Endodermal cell (in vitro differentiated cells): ENCODE measurements around the gene STARD4. TPM values are rescaled to one million over a fixed set of nuclear protein-coding genes. Genes with fewer than 3 reads are reported as not detected.
A peak's percentile ranks its signal among the peaks of the same experiment; 100 is the strongest.

Experiments
- DNase-seq: peaks from one replicate; pipeline ENCODE4 v3.0.0-alpha.2; 2017
- H3K27ac ChIP-seq: 2 replicates; pipeline ENCODE4 v1.5.1; 2013; ENCODE audit warnings: mild to moderate bottlenecking, low read depth, low read length, moderate library complexity
- H3K27me3 ChIP-seq: 2 replicates; pipeline ENCODE4 v1.6.1; 2013; ENCODE audit warnings: mild to moderate bottlenecking, low read length, moderate library complexity; ENCODE audit not compliant: insufficient read depth, control insufficient read depth, poor library complexity, severe bottlenecking
- H3K36me3 ChIP-seq: 2 replicates; pipeline ENCODE4 v1.7.0; 2013; ENCODE audit warnings: mild to moderate bottlenecking, low read length, moderate library complexity; ENCODE audit not compliant: control insufficient read depth, insufficient read depth
- H3K4me1 ChIP-seq: one replicate; pipeline ENCODE4 v1.7.0; 2013; ENCODE audit warnings: low read length; ENCODE audit not compliant: control insufficient read depth, insufficient read depth
- H3K4me3 ChIP-seq: 2 replicates; pipeline ENCODE4 v1.5.1; 2013; ENCODE audit warnings: mild to moderate bottlenecking, low read length, moderate library complexity
- H3K9ac ChIP-seq: 2 replicates; pipeline ENCODE4 v1.6.1; 2013; ENCODE audit warnings: mild to moderate bottlenecking, low read length, moderate library complexity; ENCODE audit not compliant: poor library complexity, severe bottlenecking; ENCODE audit errors: extremely low read depth
- H3K9me3 ChIP-seq: 2 replicates; pipeline ENCODE4 v1.6.1; 2013; ENCODE audit warnings: mild to moderate bottlenecking, low read length, moderate library complexity; ENCODE audit not compliant: control insufficient read depth
- H3K27ac Mint-ChIP-seq: 2 replicates; pipeline ENCODE4 v1.8.0; 2020; ENCODE audit warnings: mixed read lengths
- H3K27me3 Mint-ChIP-seq: 2 replicates; pipeline ENCODE4 v1.8.0; 2021; ENCODE audit warnings: mild to moderate bottlenecking, mixed read lengths; ENCODE audit not compliant: insufficient read depth
- H3K36me3 Mint-ChIP-seq: 2 replicates; pipeline ENCODE4 v1.8.0; 2020; ENCODE audit warnings: low read depth, mixed read lengths
- H3K4me1 Mint-ChIP-seq: 2 replicates; pipeline ENCODE4 v1.8.0; 2020; ENCODE audit warnings: mixed read lengths
- H3K4me3 Mint-ChIP-seq: 2 replicates; pipeline ENCODE4 v1.8.0; 2020; ENCODE audit warnings: mild to moderate bottlenecking, moderate library complexity, mixed read lengths
- H3K9me3 Mint-ChIP-seq: 2 replicates; pipeline ENCODE4 v1.8.0; 2020; ENCODE audit warnings: mild to moderate bottlenecking, mixed read lengths
- WGBS, 2 experiments: methylation state at CpG; one replicate each; pipeline versions ENCODE4 v1.1.5 to v1.1.7; 2013; ENCODE audit warnings: missing lambda C conversion rate in 2 of 2, mixed read lengths in 1 of 2; ENCODE audit not compliant: insufficient coverage in 1 of 2, insufficient read length in 1 of 2; 5-methylcytosine and 5-hydroxymethylcytosine counted together
- total RNA-seq, 2 donors: library from RNA; stranded (reverse); fragmentation: NEBNext Ultra II Directional in 1 of 2; extraction: Animal tissue kit (Norgen Biotek cat#: 25700) in 1 of 2; gene quantifications; 2 replicates in 1 of 2; 3 replicates in 1 of 2; pipeline ENCODE4 v1.2.1, GENCODE V29; 2021
- TF ChIP-seq, protein P1 (sequence below): fragments of 200-600 bp; sonication (generic); conservative IDR thresholded peaks from 2 replicates; pipeline ENCODE4 v1.5.0; 2021; ENCODE audit warnings: antibody characterized with exemption, mild to moderate bottlenecking

STARD4 gene
- total RNA-seq, 2 donors from 2014 or later = 29.5 to 40.7 TPM

DNA sequence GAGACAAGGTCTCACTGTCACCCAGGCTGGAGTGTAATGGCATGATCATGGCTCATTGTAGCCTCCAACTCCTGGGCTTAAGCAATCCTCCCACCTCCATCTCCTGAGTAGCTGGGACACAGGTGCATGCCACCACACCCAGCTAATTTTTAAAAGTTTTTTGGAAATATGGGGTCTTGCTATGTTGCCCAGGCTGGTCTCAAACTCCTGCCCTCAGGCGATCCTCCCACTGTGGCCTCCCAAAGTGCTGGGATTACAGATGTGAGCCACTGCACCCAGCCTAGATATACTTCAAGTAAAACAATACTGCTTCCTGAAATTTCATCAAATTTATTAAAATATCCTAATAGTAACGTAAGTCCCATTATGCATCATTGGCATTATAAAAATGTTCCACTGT is 33.4 kb downstream of the STARD4 start:
- Histone ChIP-seq H3K4me3 (no peak overlapping the region), H3K9ac (no peak overlapping the region), H3K27ac (no peak overlapping the region), H3K27me3 (no peaks in the 10 kb centered on the region), H3K36me3 (no peaks in the 10 kb centered on the region), H3K4me1 (no peaks in the 10 kb centered on the region), H3K9me3 (no peaks in the 10 kb centered on the region)
- Mint-ChIP-seq H3K27me3 (no peaks in the 10 kb centered on the region), H3K27ac (no peak overlapping the region), H3K9me3 (no peaks in the 10 kb centered on the region), H3K4me1 (no peaks in the 10 kb centered on the region), H3K4me3 (no peak overlapping the region), H3K36me3 (no peaks in the 10 kb centered on the region)
- DNase-seq = no peak
- WGBS, 2 experiments = 80 to 86% methylated on average over 1 to 2 of the region's 2 CpGs
- TF ChIP-seq, protein P1, sequence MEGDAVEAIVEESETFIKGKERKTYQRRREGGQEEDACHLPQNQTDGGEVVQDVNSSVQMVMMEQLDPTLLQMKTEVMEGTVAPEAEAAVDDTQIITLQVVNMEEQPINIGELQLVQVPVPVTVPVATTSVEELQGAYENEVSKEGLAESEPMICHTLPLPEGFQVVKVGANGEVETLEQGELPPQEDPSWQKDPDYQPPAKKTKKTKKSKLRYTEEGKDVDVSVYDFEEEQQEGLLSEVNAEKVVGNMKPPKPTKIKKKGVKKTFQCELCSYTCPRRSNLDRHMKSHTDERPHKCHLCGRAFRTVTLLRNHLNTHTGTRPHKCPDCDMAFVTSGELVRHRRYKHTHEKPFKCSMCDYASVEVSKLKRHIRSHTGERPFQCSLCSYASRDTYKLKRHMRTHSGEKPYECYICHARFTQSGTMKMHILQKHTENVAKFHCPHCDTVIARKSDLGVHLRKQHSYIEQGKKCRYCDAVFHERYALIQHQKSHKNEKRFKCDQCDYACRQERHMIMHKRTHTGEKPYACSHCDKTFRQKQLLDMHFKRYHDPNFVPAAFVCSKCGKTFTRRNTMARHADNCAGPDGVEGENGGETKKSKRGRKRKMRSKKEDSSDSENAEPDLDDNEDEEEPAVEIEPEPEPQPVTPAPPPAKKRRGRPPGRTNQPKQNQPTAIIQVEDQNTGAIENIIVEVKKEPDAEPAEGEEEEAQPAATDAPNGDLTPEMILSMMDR = no peak

DNA sequence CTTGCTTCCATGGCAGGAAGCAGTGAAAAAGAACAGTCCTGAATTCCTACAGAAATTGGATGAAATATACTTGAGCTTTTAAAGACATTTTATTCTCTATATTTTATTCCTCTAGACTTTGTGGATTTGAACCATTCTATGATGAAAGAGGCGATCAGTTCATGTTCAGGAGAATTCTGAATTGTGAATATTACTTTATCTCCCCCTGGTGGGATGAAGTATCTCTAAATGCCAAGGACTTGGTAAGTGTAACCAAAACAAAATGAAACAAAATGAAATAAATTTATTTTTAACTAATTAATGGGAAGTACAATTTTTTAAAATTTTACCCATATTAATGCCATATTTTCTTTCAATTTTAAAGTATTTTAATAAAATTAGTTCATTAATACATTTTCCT is 34.1 kb downstream of the STARD4 start:
- no peaks in the 10 kb centered on the region for H3K36me3 Mint-ChIP-seq

DNA sequence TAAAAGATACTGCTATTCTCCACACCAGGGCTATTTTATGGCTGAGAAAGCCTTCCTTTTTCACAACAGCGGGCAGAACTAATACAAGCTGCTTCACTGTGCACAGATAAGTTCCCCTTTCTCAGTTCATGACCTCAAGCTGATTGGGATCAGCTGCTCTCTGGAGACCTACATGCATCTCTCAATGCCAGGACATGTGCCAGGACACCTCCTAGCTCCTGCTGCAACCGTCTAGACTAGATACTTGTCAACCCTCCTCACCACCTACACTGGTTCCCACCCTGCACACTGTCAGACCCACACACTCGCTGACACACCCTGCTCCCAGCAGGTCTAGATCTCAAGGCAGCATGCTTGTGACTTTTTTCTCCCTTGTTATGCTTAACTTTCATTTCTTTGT is 39.8 kb downstream of the STARD4 start:
- H3K4me3 ChIP-seq = no peak overlapping the region
- H3K9me3 Mint-ChIP-seq = no peaks in the 10 kb centered on the region
- no peak for DNase-seq
- no peaks in the 10 kb centered on the region for H3K4me1 ChIP-seq
- no peak overlapping the region for H3K4me3 Mint-ChIP-seq
- no peaks in the 10 kb centered on the region for H3K27me3 Mint-ChIP-seq
- no peaks in the 10 kb centered on the region for H3K4me1 Mint-ChIP-seq
- H3K36me3 Mint-ChIP-seq = no peaks in the 10 kb centered on the region
- H3K9ac ChIP-seq = no peak overlapping the region
- WGBS, 2 experiments = 91 to 92% methylated on average over 3 of the region's 3 CpGs
- H3K27ac Mint-ChIP-seq = no peak overlapping the region
- no peaks in the 10 kb centered on the region for H3K36me3 ChIP-seq
- no peaks in the 10 kb centered on the region for H3K9me3 ChIP-seq
- H3K27ac ChIP-seq = no peak overlapping the region
- no peaks in the 10 kb centered on the region for H3K27me3 ChIP-seq
- TF ChIP-seq, protein P1 = no peak

More for the DNA sequence above, 34.1 kb downstream of the STARD4 start:
- TF ChIP-seq, protein P1 = peak; percentile 39
- no peaks in the 10 kb centered on the region for H3K4me1 Mint-ChIP-seq
- no peak overlapping the region for H3K4me3 Mint-ChIP-seq
- 100% methylated on average over 1 of the region's 1 CpG; no CpG with 5 or more reads in 1 of the 2 experiments for WGBS, 2 experiments
- H3K27me3 Mint-ChIP-seq = no peaks in the 10 kb centered on the region
- Histone ChIP-seq H3K27ac (no peak overlapping the region), H3K27me3 (no peaks in the 10 kb centered on the region), H3K9ac (no peak overlapping the region), H3K9me3 (no peaks in the 10 kb centered on the region), H3K4me3 (no peak overlapping the region), H3K36me3 (no peaks in the 10 kb centered on the region), H3K4me1 (no peaks in the 10 kb centered on the region)
- no peak for DNase-seq
- H3K9me3 Mint-ChIP-seq = no peaks in the 10 kb centered on the region
- H3K27ac Mint-ChIP-seq = no peak overlapping the region
